ENCODE data around the gene OPRL1.

- no peak for TF ChIP-seq POLR2A (IDR thresholded peaks at IDR 0.05)
- TF ChIP-seq CTCF (IDR thresholded peaks at IDR 0.05): no peak
These were observed 2.4 kb upstream of the OPRL1 start for GRCh38 chr20:64077541-64077875.

Measured in esophagus squamous epithelium (tissue), 4 donors.